ENCODE data around the gene CEP104. TPM values are rescaled to one million over a fixed set of nuclear protein-coding genes. Genes with fewer than 3 reads are reported as not detected.

The CEP104 gene
- total and polyA plus RNA-seq, 4 experiments from 2014 or later = 10.3 to 64.4 (median 47.4) TPM

- H3K9me3 Mint-ChIP-seq = no peaks in the 10 kb centered on the region
- intact Hi-C loops (cut with micrococcal nuclease) = no loop called here
- no peak for DNase-seq
- no peaks in the 10 kb centered on the region for H3K27me3 Mint-ChIP-seq
- ChIA-PET POLR2A (ENCODE audit: partially characterized antibody) (no interaction called here), CTCF (ENCODE audit: partially characterized antibody) (interaction anchor here (1.5 kb wide), 1 partner anchor 12 kb away, joined by 4 read pairs; the partner anchor contains the start of gene DFFB)
- no peak overlapping the region for H3K4me3 Mint-ChIP-seq
- peaks cover 46 to 59% of the 10 kb centered on the region in 2 donors for H3K36me3 Mint-ChIP-seq
- H3K9me3 ChIP-seq (ENCODE audit: control insufficient read depth in 1 of 2, low read length in 2 of 2) = no peaks in the 10 kb centered on the region
- peaks cover 2 to 4% (median 3%) of the 10 kb centered on the region in 4 donors for H3K4me1 Mint-ChIP-seq
- peaks cover 45% of the 10 kb centered on the region for H3K36me3 ChIP-seq (ENCODE audit: insufficient read depth, low read length)
- no peak overlapping the region for H3K27ac Mint-ChIP-seq
- no peak overlapping the region for H3K4me3 ChIP-seq (ENCODE audit: low read length in 2 of 2)
- no peaks in the 10 kb centered on the region for H3K4me1 ChIP-seq (ENCODE audit: insufficient read depth, low read length)
- no peak overlapping the region for H3K27ac ChIP-seq (ENCODE audit: low read depth, low read length)
- no peaks in the 10 kb centered on the region for H3K27me3 ChIP-seq (ENCODE audit: insufficient read depth, low read length)
Observed at GRCh38 chr1:3869751-3870301, 12.8 kb upstream of the CEP104 start.

- no peaks in the 10 kb centered on the region for H3K4me1 ChIP-seq (ENCODE audit: insufficient read depth, low read length)
- Mint-ChIP-seq H3K4me1 (peaks cover 2 to 5% (median 4%) of the 10 kb centered on the region in 4 donors), H3K9me3 (no peaks in the 10 kb centered on the region), H3K4me3 (no peak overlapping the region), H3K36me3 (peaks cover 41 to 57% of the 10 kb centered on the region in 2 donors), H3K27ac (peak overlapping the region in 3 of 7 donors; percentile 47 to 87 (median 80)), H3K27me3 (no peaks in the 10 kb centered on the region)
- CTCF ChIA-PET (ENCODE audit: partially characterized antibody) = interaction anchor here (1.0 kb wide), 1 partner anchor 67 kb away, joined by 3 read pairs; no protein-coding TSS in a partner anchor
- no peak overlapping the region for H3K4me3 ChIP-seq (ENCODE audit: low read length in 2 of 2)
- intact Hi-C loops (cut with micrococcal nuclease) = no loop called here
- H3K27ac ChIP-seq (ENCODE audit: low read depth, low read length) = no peak overlapping the region
- H3K27me3 ChIP-seq (ENCODE audit: insufficient read depth, low read length) = no peaks in the 10 kb centered on the region
- no peaks in the 10 kb centered on the region for H3K9me3 ChIP-seq (ENCODE audit: control insufficient read depth in 1 of 2, low read length in 2 of 2)
- H3K36me3 ChIP-seq (ENCODE audit: insufficient read depth, low read length) = peaks cover 36% of the 10 kb centered on the region
- POLR2A ChIA-PET (ENCODE audit: partially characterized antibody) = no interaction called here
- no peak for DNase-seq
Observed at GRCh38 chr1:3868464-3869006, 11.5 kb upstream of the CEP104 start.

- Mint-ChIP-seq H3K36me3 (peaks cover 28 to 51% of the 10 kb centered on the region in 2 donors), H3K27ac (peak overlapping the region in 2 of 7 donors; percentile 47 to 61), H3K9me3 (no peaks in the 10 kb centered on the region), H3K4me1 (peaks cover 2 to 12% (median 8%) of the 10 kb centered on the region in 4 donors), H3K4me3 (no peak overlapping the region), H3K27me3 (no peaks in the 10 kb centered on the region)
- no peak overlapping the region for H3K4me3 ChIP-seq (ENCODE audit: low read length in 2 of 2)
- H3K4me1 ChIP-seq (ENCODE audit: insufficient read depth, low read length) = no peaks in the 10 kb centered on the region
- H3K9me3 ChIP-seq (ENCODE audit: control insufficient read depth in 1 of 2, low read length in 2 of 2) = no peaks in the 10 kb centered on the region
- H3K36me3 ChIP-seq (ENCODE audit: insufficient read depth, low read length) = peaks cover 23% of the 10 kb centered on the region
- POLR2A ChIA-PET (ENCODE audit: partially characterized antibody) = interaction anchor here (1.5 kb wide), 1 partner anchor 69 kb away, joined by 3 read pairs; the partner anchor contains the start of gene LRRC47
- CTCF ChIA-PET (ENCODE audit: partially characterized antibody) = no interaction called here
- DNase-seq = no peak
- intact Hi-C loops (cut with micrococcal nuclease) = no loop called here
- H3K27ac ChIP-seq (ENCODE audit: low read depth, low read length) = no peak overlapping the region
- no peaks in the 10 kb centered on the region for H3K27me3 ChIP-seq (ENCODE audit: insufficient read depth, low read length)
Observed at GRCh38 chr1:3865606-3866160, 8.7 kb upstream of the CEP104 start.

DNA sequence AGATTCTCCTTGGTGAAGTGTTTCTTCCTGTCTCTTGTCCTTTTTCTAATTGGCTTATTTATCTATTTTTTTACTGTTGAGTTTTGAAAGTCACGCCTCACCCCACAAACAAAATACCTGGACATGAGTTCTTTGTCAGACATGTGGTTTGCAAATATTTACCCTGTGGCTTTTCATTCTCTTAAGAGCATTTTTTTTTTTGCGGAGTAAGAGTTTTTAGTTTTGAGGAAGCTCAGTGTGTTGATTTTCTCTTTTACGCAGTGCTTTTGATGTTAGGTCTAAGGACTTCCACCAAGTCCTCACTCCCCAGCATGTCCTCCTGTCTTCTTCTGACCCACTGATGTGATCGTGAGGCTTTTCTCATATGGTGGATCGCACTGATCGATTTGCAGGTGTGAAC lies 7.9 kb upstream of the CEP104 start:
- Histone ChIP-seq H3K36me3 (ENCODE audit: insufficient read depth, low read length) (peaks cover 15% of the 10 kb centered on the region), H3K27me3 (ENCODE audit: insufficient read depth, low read length) (no peaks in the 10 kb centered on the region), H3K4me3 (ENCODE audit: low read length in 2 of 2) (no peak overlapping the region), H3K9me3 (ENCODE audit: control insufficient read depth in 1 of 2, low read length in 2 of 2) (no peaks in the 10 kb centered on the region), H3K4me1 (ENCODE audit: insufficient read depth, low read length) (no peaks in the 10 kb centered on the region), H3K27ac (ENCODE audit: low read depth, low read length) (no peak overlapping the region)
- intact Hi-C loops (cut with micrococcal nuclease) = no loop called here
- ChIA-PET POLR2A (ENCODE audit: partially characterized antibody) (interaction anchor here (1.5 kb wide), 1 partner anchor 68 kb away, joined by 3 read pairs; the partner anchor contains the start of gene LRRC47), CTCF (ENCODE audit: partially characterized antibody) (no interaction called here)
- peaks cover 26 to 45% of the 10 kb centered on the region in 2 donors for H3K36me3 Mint-ChIP-seq
- peak overlapping the region in 1 of 7 donors; percentile 50 for H3K27ac Mint-ChIP-seq
- H3K27me3 Mint-ChIP-seq = no peaks in the 10 kb centered on the region
- DNase-seq = no peak
- H3K4me3 Mint-ChIP-seq = no peak overlapping the region
- H3K9me3 Mint-ChIP-seq = no peaks in the 10 kb centered on the region
- peaks cover 4 to 17% (median 10%) of the 10 kb centered on the region in 4 donors for H3K4me1 Mint-ChIP-seq

GRCh38 chr1:3863231-3863935 lies 6.4 kb upstream of the CEP104 start:
- H3K4me1 Mint-ChIP-seq = peaks cover 9 to 24% (median 18%) of the 10 kb centered on the region in 4 donors
- no peaks in the 10 kb centered on the region for H3K27me3 Mint-ChIP-seq
- CTCF ChIA-PET (ENCODE audit: partially characterized antibody) = interaction anchor here (1.3 kb wide), 1 partner anchor 9 kb away, joined by 3 read pairs; no protein-coding TSS in a partner anchor
- H3K9me3 Mint-ChIP-seq = no peaks in the 10 kb centered on the region
- no peak overlapping the region for H3K4me3 ChIP-seq (ENCODE audit: low read length in 2 of 2)
- no peaks in the 10 kb centered on the region for H3K27me3 ChIP-seq (ENCODE audit: insufficient read depth, low read length)
- H3K36me3 Mint-ChIP-seq = peaks cover 19 to 38% of the 10 kb centered on the region in 2 donors
- POLR2A ChIA-PET (ENCODE audit: partially characterized antibody) = no interaction called here
- peak overlapping the region in 2 of 7 donors; percentile 12 to 13 for H3K27ac Mint-ChIP-seq
- no peak overlapping the region for H3K27ac ChIP-seq (ENCODE audit: low read depth, low read length)
- H3K9me3 ChIP-seq (ENCODE audit: control insufficient read depth in 1 of 2, low read length in 2 of 2) = no peaks in the 10 kb centered on the region
- H3K36me3 ChIP-seq (ENCODE audit: insufficient read depth, low read length) = peaks cover 8% of the 10 kb centered on the region
- peaks cover 10% of the 10 kb centered on the region for H3K4me1 ChIP-seq (ENCODE audit: insufficient read depth, low read length)
- H3K4me3 Mint-ChIP-seq = no peak overlapping the region
- DNase-seq = no peak
- intact Hi-C loops (cut with micrococcal nuclease) = no loop called here

DNA sequence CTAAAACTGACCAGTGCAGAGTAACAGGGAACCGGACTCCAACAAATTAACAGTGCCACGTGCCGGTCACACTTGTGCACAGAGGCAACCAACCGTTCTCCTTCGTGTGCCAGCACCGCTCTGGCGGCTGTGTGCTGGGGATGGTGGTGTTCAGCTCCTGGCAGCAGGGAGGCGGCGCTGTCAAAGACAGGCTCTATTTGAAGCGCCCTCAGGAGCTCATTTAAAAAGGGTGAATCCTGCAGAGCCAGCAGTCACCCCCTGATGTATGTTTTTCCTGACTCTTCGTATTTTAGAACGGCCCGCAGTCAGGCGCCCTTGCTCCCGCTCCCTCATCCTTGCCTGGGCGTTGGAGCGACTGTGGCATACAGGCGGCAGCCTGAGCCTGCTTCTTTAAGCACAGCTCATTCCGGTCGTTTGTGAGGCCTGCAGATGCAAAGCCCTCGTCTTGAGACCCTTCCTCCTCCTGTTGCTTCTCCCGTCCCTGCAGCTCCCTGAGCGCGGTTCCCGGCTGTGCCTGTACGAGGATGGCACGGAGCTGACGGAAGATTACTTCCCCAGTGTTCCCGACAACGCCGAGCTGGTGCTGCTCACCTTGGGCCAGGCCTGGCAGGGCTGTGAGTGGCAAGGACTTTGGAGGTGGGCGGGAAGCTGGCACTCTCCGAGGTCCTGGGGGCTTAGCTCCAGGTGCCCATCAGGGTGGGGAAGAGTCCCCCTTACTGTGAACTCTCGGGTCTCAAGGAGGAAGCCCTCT lies 1.4 kb upstream of the CEP104 start:
- Histone ChIP-seq H3K9me3 (ENCODE audit: control insufficient read depth in 1 of 2, low read length in 2 of 2) (no peaks in the 10 kb centered on the region), H3K4me1 (ENCODE audit: insufficient read depth, low read length) (peaks cover 35% of the 10 kb centered on the region), H3K27ac (ENCODE audit: low read depth, low read length) (peak overlapping the region; percentile 71), H3K36me3 (ENCODE audit: insufficient read depth, low read length) (no peaks in the 10 kb centered on the region), H3K27me3 (ENCODE audit: insufficient read depth, low read length) (no peaks in the 10 kb centered on the region), H3K4me3 (ENCODE audit: low read length in 2 of 2) (peak overlapping the region; percentile 88 to 96)
- peaks cover 15 to 51% (median 34%) of the 10 kb centered on the region in 4 donors for H3K4me1 Mint-ChIP-seq
- peak overlapping the region in 5 of 7 donors; percentile 12 to 52 (median 42) for H3K27ac Mint-ChIP-seq
- H3K9me3 Mint-ChIP-seq = no peaks in the 10 kb centered on the region
- ChIA-PET CTCF (ENCODE audit: partially characterized antibody) (interaction anchor here (1.2 to 2.0 kb wide), 6 partner anchors 11 to 48 kb away, joined by 3 to 7 read pairs (median 4); no protein-coding TSS in a partner anchor), POLR2A (ENCODE audit: partially characterized antibody) (interaction anchor here (1.4 to 4.8 kb wide), 4 partner anchors 10 to 64 kb away, joined by 4 to 73 read pairs (median 14); partner anchors contain the start of genes C1orf174 and LRRC47)
- no peaks in the 10 kb centered on the region for H3K27me3 Mint-ChIP-seq
- intact Hi-C loops (cut with micrococcal nuclease) = no loop called here
- peaks cover 3 to 25% of the 10 kb centered on the region in 2 donors for H3K36me3 Mint-ChIP-seq
- DNase-seq = no peak
- H3K4me3 Mint-ChIP-seq = peak overlapping the region; percentile 95 to 99 (median 98)
